ENCODE results near the gene CFHR2. TPM values are rescaled to one million over a fixed set of nuclear protein-coding genes. Genes with fewer than 3 reads are reported as not detected.

The CFHR2 gene
- total RNA-seq, 1 donor from 2014 or later = not detected

DNA sequence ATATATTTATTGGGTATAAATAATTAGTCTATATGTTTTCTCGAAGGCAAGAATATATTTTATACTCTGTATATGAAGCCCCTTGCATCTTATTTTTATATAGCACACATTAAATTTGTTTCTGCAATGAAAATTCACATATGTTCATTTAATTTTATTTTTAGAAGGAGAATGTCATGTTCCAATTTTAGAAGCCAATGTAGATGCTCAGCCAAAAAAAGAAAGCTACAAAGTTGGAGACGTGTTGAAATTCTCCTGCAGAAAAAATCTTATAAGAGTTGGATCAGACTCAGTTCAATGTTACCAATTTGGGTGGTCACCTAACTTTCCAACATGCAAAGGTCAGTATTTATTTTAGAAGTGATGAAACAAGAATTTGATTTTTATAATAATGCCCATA lies 50.4 kb downstream of the CFHR2 start:
- TF ChIP-seq, protein P1, sequence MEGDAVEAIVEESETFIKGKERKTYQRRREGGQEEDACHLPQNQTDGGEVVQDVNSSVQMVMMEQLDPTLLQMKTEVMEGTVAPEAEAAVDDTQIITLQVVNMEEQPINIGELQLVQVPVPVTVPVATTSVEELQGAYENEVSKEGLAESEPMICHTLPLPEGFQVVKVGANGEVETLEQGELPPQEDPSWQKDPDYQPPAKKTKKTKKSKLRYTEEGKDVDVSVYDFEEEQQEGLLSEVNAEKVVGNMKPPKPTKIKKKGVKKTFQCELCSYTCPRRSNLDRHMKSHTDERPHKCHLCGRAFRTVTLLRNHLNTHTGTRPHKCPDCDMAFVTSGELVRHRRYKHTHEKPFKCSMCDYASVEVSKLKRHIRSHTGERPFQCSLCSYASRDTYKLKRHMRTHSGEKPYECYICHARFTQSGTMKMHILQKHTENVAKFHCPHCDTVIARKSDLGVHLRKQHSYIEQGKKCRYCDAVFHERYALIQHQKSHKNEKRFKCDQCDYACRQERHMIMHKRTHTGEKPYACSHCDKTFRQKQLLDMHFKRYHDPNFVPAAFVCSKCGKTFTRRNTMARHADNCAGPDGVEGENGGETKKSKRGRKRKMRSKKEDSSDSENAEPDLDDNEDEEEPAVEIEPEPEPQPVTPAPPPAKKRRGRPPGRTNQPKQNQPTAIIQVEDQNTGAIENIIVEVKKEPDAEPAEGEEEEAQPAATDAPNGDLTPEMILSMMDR (IDR thresholded peaks at IDR 0.05) = no peak
- ATAC-seq (ENCODE audit: low read depth) (no peak), DNase-seq (no peak)
- no peak overlapping the region for H3K4me3 Mint-ChIP-seq
- intact Hi-C loops (cut with micrococcal nuclease) = no loop called here
- H3K9me3 Mint-ChIP-seq = no peaks in the 10 kb centered on the region
- H3K4me1 Mint-ChIP-seq = no peaks in the 10 kb centered on the region
- no peak overlapping the region for H3K27ac Mint-ChIP-seq
- CTCF ChIA-PET = no interaction called here
- H3K27me3 Mint-ChIP-seq = no peaks in the 10 kb centered on the region
- H3K36me3 Mint-ChIP-seq (ENCODE audit: low read depth) = no peaks in the 10 kb centered on the region
- POLR2A ChIA-PET = no interaction called here

DNA sequence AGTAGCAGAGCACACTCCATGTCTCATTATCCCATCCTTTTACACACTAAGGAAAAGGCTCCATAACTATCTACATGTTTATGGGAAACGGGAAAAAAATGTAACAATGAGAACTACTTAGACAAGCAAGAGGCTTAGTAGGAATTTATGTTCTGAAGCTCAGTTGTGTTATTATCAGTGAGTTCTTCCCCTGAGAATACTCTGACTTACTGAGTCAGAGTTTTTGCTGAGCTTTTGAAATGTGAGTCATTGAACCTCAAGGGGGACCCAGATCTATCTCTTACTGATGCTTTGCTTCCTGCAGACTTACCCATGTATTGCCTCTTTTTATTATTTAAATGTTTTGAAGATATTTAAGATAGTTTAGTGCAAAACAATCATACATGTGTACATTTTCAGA lies 53.9 kb downstream of the CFHR2 start:
- H3K27ac Mint-ChIP-seq = no peak overlapping the region
- TF ChIP-seq, protein P1 (IDR thresholded peaks at IDR 0.05) = no peak

DNA sequence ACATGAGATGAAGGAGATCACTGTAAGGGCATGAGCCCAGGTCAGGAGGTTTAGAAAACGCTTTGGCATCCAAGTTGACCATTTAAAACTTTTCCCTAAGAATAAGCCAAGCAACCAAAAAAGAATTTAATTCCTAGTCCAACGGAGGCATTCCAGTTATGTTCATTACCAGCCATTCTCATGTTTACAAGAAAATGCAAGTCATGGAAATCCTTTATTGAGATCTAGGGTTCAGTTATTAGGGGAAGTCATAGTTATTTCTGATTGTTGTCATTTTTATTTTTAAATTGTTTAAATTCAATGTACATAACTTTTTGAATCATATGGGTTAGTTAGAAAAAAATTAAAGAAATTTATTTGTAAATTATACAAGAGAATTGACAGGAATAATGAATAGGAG lies 58.3 kb downstream of the CFHR2 start:
- CTCF ChIA-PET = no interaction called here
- Mint-ChIP-seq H3K4me1 (no peaks in the 10 kb centered on the region), H3K27me3 (no peaks in the 10 kb centered on the region), H3K36me3 (ENCODE audit: low read depth) (no peaks in the 10 kb centered on the region), H3K4me3 (no peak overlapping the region), H3K9me3 (no peaks in the 10 kb centered on the region), H3K27ac (no peak overlapping the region)
- POLR2A ChIA-PET = no interaction called here
- intact Hi-C loops (cut with micrococcal nuclease) = no loop called here
- DNase-seq (no peak), ATAC-seq (ENCODE audit: low read depth) (no peak)
- TF ChIP-seq, protein P1 (IDR thresholded peaks at IDR 0.05) = no peak

More for the DNA sequence above, 53.9 kb downstream of the CFHR2 start:
- Mint-ChIP-seq H3K9me3 (no peaks in the 10 kb centered on the region), H3K36me3 (ENCODE audit: low read depth) (no peaks in the 10 kb centered on the region), H3K4me3 (no peak overlapping the region), H3K27me3 (no peaks in the 10 kb centered on the region), H3K4me1 (no peaks in the 10 kb centered on the region)
- POLR2A ChIA-PET = no interaction called here
- DNase-seq (no peak), ATAC-seq (ENCODE audit: low read depth) (no peak)
- CTCF ChIA-PET = no interaction called here
- intact Hi-C loops (cut with micrococcal nuclease) = no loop called here

DNA sequence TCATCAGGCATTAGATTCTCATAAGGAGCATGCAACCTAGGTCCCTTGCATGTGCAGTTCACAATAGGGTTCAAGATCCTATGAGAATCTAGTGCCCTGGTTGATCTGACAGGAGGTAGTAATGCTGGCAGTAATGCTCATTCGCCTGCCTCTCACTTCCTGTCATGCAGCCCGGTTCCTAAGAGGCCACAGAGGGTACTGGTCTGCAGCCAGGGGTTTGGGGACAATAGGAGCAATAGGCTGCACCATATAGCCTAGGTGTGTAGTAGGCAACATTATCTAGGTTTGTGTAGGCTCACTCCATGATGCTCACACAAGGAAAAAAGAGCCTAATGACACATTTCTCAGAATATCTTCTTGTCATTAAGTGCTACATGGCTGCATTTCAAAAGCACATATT lies 59.6 kb downstream of the CFHR2 start:
- no peaks in the 10 kb centered on the region for H3K9me3 Mint-ChIP-seq
- H3K4me3 Mint-ChIP-seq = no peak overlapping the region
- no peak for DNase-seq
- ATAC-seq (ENCODE audit: low read depth) = no peak
- TF ChIP-seq, protein P1 (IDR thresholded peaks at IDR 0.05) = no peak
- H3K4me1 Mint-ChIP-seq = no peaks in the 10 kb centered on the region
- H3K27me3 Mint-ChIP-seq = no peaks in the 10 kb centered on the region
- ChIA-PET POLR2A (no interaction called here), CTCF (no interaction called here)
- H3K27ac Mint-ChIP-seq = no peak overlapping the region
- H3K36me3 Mint-ChIP-seq (ENCODE audit: low read depth) = no peaks in the 10 kb centered on the region
- intact Hi-C loops (cut with micrococcal nuclease) = no loop called here

DNA sequence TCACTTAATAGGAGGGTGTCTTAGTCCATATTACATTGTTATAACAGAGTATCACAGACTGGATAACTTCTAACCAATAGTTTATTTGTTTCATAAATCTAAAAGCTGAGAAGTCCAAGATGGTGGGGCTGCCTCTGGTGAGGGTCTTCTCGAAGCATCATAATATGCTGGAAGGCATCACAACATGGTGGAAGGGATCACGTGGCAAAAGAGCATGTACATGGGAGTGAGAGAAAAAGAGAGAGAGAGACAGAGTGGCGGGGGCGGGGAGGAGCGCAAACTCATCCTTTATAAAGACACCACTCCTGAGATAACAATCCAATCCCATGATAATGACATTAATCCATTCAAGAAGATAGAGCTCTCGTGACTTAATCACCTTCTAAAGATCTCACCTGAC lies 65.3 kb downstream of the CFHR2 start:
- Mint-ChIP-seq H3K36me3 (ENCODE audit: low read depth) (no peaks in the 10 kb centered on the region), H3K4me1 (no peaks in the 10 kb centered on the region), H3K4me3 (no peak overlapping the region), H3K9me3 (peaks cover 6% of the 10 kb centered on the region), H3K27ac (no peak overlapping the region), H3K27me3 (no peaks in the 10 kb centered on the region)
- DNase-seq (no peak), ATAC-seq (ENCODE audit: low read depth) (no peak)
- ChIA-PET POLR2A (no interaction called here), CTCF (no interaction called here)
- intact Hi-C loops (cut with micrococcal nuclease) = no loop called here
- TF ChIP-seq, protein P1 (IDR thresholded peaks at IDR 0.05) = no peak

Other genes starting within 250 kb of the CFHR2 start
- gene CFHR3, start 168.9 kb upstream of the CFHR2 start, total RNA-seq = not detected in 2 replicates
- not detected in 2 replicates for gene CFHR1, start 124.0 kb upstream of the CFHR2 start, total RNA-seq
- not detected in 2 replicates for gene CFHR4, start 55.7 kb upstream of the CFHR2 start, total RNA-seq
- gene CFHR5, start 33.8 kb downstream of the CFHR2 start, total RNA-seq = not detected in 2 replicates
- not detected in 2 replicates for gene F13B, start 123.5 kb downstream of the CFHR2 start, total RNA-seq
- gene ASPM, start 202.9 kb downstream of the CFHR2 start, total RNA-seq = 0.46 and 0.69 TPM in 2 replicates

Data from activated B cell treated with CpG ODN at 0.5 μM for 24 hours (primary cell).